Gastrocnemius medialis (tissue), 4 donors: ENCODE measurements around the gene HEY2. TPM values are rescaled to one million over a fixed set of nuclear protein-coding genes. Genes with fewer than 3 reads are reported as not detected.

Experiments used
- ATAC-seq, 2 donors: fragments of 150-250 bp; one replicate each; pipeline ENCODE4 v1.9.1; 2016
- DNase-seq, 2 donors: peaks; one replicate each; pipeline ENCODE4 v3.0.0-alpha.2; 2019
- H3K27ac ChIP-seq, 4 donors: fragments of 200-600 bp; sonication (generic); 1 replicate in 1 of 4; 2 replicates in 3 of 4; pipeline ENCODE4 v1.5.1; 2016 to 2018; ENCODE audit warnings: mild to moderate bottlenecking in 2 of 4, moderate library complexity in 1 of 4
- H3K27me3 ChIP-seq, 3 donors: fragments of 200-600 bp; sonication (generic) in 2 of 3; 1 replicate in 1 of 3; 2 replicates in 2 of 3; pipeline versions ENCODE4 v1.5.1 to v1.6.0; 2016 to 2019; ENCODE audit warnings: mild to moderate bottlenecking in 1 of 3, moderate library complexity in 1 of 3
- H3K36me3 ChIP-seq, 2 donors: fragments of 200-600 bp; sonication (generic) in 1 of 2; one replicate each; pipeline ENCODE4 v1.5.1; 2017 to 2018
- H3K4me1 ChIP-seq, 2 donors: fragments of 200-600 bp; sonication (generic) in 1 of 2; one replicate each; pipeline ENCODE4 v1.5.1; 2016 to 2017; ENCODE audit warnings: mild to moderate bottlenecking in 2 of 2
- H3K4me3 ChIP-seq, 4 donors: fragments of 200-600 bp; sonication (generic) in 3 of 4; 1 replicate in 1 of 4; 2 replicates in 3 of 4; pipeline ENCODE4 v1.5.1; 2016 to 2019; ENCODE audit warnings: mild to moderate bottlenecking in 2 of 4
- H3K9me3 ChIP-seq, 3 donors: fragments of 200-600 bp; sonication (generic) in 2 of 3; 1 replicate in 1 of 3; 2 replicates in 2 of 3; pipeline ENCODE4 v1.5.1; 2016 to 2019
- POLR2A ChIP-seq, 2 donors: fragments of 450-650 bp; IDR thresholded peaks; one replicate each; pipeline ENCODE4 v1.6.1; 2017; ENCODE audit warnings: antibody characterized with exemption in 2 of 2, mild to moderate bottlenecking in 2 of 2, moderate library complexity in 2 of 2
- in situ Hi-C, 4 donors: fragments of 200-750 bp; cut with MboI; loops; one replicate each; pipeline versions ENCODE4 v1.15.0 to v1.8.0; 2017; ENCODE audit warnings: low sequenced_read_pairs in 4 of 4
- intact Hi-C: fragments of 100-400 bp; cut with DNase I; formaldehyde crosslinking; loops from one replicate; pipeline ENCODE4 v1.15.1; 2023; ENCODE audit warnings: low total_unique reads
- total RNA-seq, 4 donors: library from RNA; depleted of rRNA; stranded (reverse); fragments of >200 nt; gene quantifications; one replicate each; pipeline versions ENCODE4 v1.1.0 to v1.2.3, GENCODE V29; 2016
- TF ChIP-seq, protein P1 (sequence below), 5 experiments: fragments of 450-650 bp in 3 of 5; fragments of 200-600 bp in 2 of 5; sonication (generic) in 2 of 5; IDR thresholded peaks in 4 of 5; conservative IDR thresholded peaks in 1 of 5; 1 replicate in 4 of 5; 2 replicates in 1 of 5; pipeline ENCODE4 v1.5.1; 2016 to 2019; ENCODE audit warnings: antibody characterized with exemption in 5 of 5, mild to moderate bottlenecking in 3 of 5, moderate library complexity in 3 of 5

Gene HEY2
- total RNA-seq, 4 donors from 2014 or later = 5.9 to 9.0 (median 7.4) TPM

- intact Hi-C loops = no loop called here
- in situ Hi-C loops = no loop called here
Observed at GRCh38 chr6:125711013-125711675, 38.3 kb upstream of the HEY2 start.

DNA sequence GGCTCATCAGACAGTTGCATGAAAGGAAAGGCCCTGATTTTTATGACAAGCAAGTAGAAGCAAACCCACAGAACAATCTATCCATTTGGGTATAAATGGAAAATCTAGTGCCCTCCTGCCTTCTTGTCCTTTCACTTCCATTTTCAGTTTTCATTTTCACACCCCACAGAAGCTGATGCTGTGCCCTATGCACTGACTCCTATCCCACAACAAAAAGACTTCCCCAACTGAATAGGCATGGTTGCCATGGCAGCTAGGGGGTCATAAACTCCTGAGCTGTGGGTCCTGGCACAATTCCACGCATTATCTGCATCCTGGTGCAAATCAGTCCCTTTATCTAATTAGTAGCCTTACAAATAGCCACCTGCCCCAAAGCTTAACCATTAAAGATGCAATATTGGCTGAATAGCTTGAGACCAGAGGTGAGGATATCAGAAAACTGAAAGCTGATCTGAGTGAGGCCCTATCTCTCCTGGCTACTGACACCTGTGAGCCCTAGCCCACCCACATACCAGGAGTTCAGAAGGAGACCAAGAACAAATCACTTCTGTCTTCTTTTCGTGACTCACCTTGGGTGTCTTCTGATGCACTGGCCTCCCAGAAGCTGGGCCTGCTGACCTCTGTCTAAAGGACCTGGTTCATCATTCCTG lies 34.9 kb upstream of the HEY2 start:
- no peaks in the 10 kb centered on the region for H3K27me3 ChIP-seq
- no peaks in the 10 kb centered on the region for H3K4me1 ChIP-seq
- DNase-seq (no peak), ATAC-seq (no peak)
- TF ChIP-seq, protein P1, sequence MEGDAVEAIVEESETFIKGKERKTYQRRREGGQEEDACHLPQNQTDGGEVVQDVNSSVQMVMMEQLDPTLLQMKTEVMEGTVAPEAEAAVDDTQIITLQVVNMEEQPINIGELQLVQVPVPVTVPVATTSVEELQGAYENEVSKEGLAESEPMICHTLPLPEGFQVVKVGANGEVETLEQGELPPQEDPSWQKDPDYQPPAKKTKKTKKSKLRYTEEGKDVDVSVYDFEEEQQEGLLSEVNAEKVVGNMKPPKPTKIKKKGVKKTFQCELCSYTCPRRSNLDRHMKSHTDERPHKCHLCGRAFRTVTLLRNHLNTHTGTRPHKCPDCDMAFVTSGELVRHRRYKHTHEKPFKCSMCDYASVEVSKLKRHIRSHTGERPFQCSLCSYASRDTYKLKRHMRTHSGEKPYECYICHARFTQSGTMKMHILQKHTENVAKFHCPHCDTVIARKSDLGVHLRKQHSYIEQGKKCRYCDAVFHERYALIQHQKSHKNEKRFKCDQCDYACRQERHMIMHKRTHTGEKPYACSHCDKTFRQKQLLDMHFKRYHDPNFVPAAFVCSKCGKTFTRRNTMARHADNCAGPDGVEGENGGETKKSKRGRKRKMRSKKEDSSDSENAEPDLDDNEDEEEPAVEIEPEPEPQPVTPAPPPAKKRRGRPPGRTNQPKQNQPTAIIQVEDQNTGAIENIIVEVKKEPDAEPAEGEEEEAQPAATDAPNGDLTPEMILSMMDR (IDR thresholded peaks at IDR 0.05 in 4 of 5, conservative IDR thresholded peaks at IDR 0.05 in 1 of 5) = no peak
- TF ChIP-seq POLR2A (IDR thresholded peaks at IDR 0.05) = no peak
- H3K4me3 ChIP-seq = no peak overlapping the region
- in situ Hi-C loops (no loop called here), intact Hi-C loops (no loop called here)
- peaks cover 0 to 9% (median 0%) of the 10 kb centered on the region in 3 donors for H3K9me3 ChIP-seq
- H3K27ac ChIP-seq = no peak overlapping the region
- no peaks in the 10 kb centered on the region for H3K36me3 ChIP-seq

More at GRCh38 chr6:125711013-125711675, 38.3 kb upstream of the HEY2 start:
- no peak for ATAC-seq
- Histone ChIP-seq H3K27ac (no peak overlapping the region), H3K27me3 (no peaks in the 10 kb centered on the region), H3K4me1 (no peaks in the 10 kb centered on the region), H3K36me3 (no peaks in the 10 kb centered on the region), H3K4me3 (no peak overlapping the region), H3K9me3 (peaks cover 0 to 9% (median 0%) of the 10 kb centered on the region in 3 donors)
- no peak for DNase-seq
- TF ChIP-seq, protein P1 (IDR thresholded peaks at IDR 0.05 in 4 of 5, conservative IDR thresholded peaks at IDR 0.05 in 1 of 5) = no peak
- TF ChIP-seq POLR2A (IDR thresholded peaks at IDR 0.05) = no peak

DNA sequence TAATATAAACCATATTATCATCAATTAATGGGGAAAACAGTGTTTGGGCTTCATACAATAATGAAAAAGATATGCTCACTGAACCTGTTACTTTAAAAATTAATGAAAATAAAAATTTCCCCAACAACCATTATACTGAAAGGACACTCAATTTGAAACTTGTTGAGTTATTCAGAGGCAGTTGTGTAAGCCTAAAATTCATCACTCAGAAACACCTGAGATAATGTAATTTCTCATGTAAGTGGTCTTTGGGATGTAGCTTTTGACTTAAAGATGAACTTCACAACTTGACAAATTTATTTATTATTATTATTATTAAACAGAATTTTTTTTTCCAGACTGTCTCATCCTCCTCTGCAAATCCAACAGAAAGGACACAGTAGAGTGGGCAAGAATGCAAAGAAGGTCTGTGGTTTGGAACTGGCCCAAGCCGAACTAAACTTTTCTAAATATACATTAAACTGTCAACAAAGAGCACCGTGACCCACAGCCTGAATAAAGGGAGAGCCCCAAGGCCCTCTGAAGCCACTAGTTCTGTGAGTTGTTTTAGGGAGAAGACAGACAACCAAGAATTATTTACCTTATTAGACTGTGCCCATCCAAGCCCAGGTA lies 32.2 kb upstream of the HEY2 start:
- H3K9me3 ChIP-seq = no peaks in the 10 kb centered on the region
- DNase-seq = no peak
- in situ Hi-C loops (no loop called here), intact Hi-C loops (no loop called here)
- no peak overlapping the region for H3K4me3 ChIP-seq
- H3K27me3 ChIP-seq = no peaks in the 10 kb centered on the region
- no peaks in the 10 kb centered on the region for H3K36me3 ChIP-seq
- TF ChIP-seq, protein P1 (IDR thresholded peaks at IDR 0.05 in 4 of 5, conservative IDR thresholded peaks at IDR 0.05 in 1 of 5) = no peak
- TF ChIP-seq POLR2A (IDR thresholded peaks at IDR 0.05) = no peak
- H3K4me1 ChIP-seq = no peaks in the 10 kb centered on the region
- H3K27ac ChIP-seq = no peak overlapping the region
- ATAC-seq = no peak

DNA sequence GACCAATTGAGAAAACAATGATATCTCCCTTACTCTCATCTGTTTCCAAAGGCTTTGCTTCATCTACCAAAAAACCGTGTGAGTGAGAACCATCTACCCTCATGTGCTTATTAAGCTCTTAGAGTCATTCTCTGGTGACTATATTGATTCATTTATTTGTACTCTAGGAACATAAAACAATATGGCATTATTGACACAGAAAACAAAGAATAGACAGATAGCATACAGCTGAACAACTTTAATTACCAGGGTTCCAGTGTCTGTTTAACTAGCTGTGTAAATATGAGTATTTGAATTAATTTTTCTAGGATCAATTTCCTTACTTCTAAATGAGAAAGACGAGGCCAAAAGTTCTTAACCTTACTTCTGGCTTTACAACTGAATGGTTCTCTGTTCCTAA lies 31.3 kb upstream of the HEY2 start:
- Histone ChIP-seq H3K27ac (no peak overlapping the region), H3K4me3 (no peak overlapping the region), H3K4me1 (no peaks in the 10 kb centered on the region), H3K36me3 (no peaks in the 10 kb centered on the region), H3K9me3 (no peaks in the 10 kb centered on the region), H3K27me3 (no peaks in the 10 kb centered on the region)
- intact Hi-C loops (no loop called here), in situ Hi-C loops (no loop called here)
- no peak for ATAC-seq
- DNase-seq = no peak
- TF ChIP-seq, protein P1 (IDR thresholded peaks at IDR 0.05 in 4 of 5, conservative IDR thresholded peaks at IDR 0.05 in 1 of 5) = no peak
